Heart right ventricle (tissue), 16 donors: ENCODE data around the gene CAPN5. TPM values are rescaled to one million over a fixed set of nuclear protein-coding genes. Genes with fewer than 3 reads are reported as not detected.

Experiments used
- ATAC-seq, 8 donors: fragments of 200-7000 bp; cut with Tn5 transposase; one replicate each; pipeline ENCODE4 v1.9.1; 2020; ENCODE audit warnings: mild to moderate bottlenecking in 8 of 8, moderate library complexity in 8 of 8, moderate number of reproducible peaks in 1 of 8
- DNase-seq, 2 donors: peaks; one replicate each; pipeline ENCODE4 v3.0.0-alpha.2; 2020
- H3K27ac ChIP-seq, 10 donors: fragments of 200-600 bp; sonication (generic) in 2 of 10; one replicate each; pipeline versions ENCODE4 v1.5.0 to v1.8.0; 2020 to 2022; ENCODE audit warnings: mild to moderate bottlenecking in 3 of 10
- H3K27me3 ChIP-seq, 7 donors: fragments of 200-600 bp; one replicate each; pipeline ENCODE4 v1.8.0; 2021 to 2022; ENCODE audit warnings: mild to moderate bottlenecking in 2 of 7
- H3K36me3 ChIP-seq, 9 donors: fragments of 200-600 bp; sonication (generic) in 1 of 9; one replicate each; pipeline versions ENCODE4 v1.5.0 to v1.8.0; 2020 to 2022; ENCODE audit warnings: mild to moderate bottlenecking in 2 of 9
- H3K4me1 ChIP-seq, 9 donors: fragments of 200-600 bp; sonication (generic) in 1 of 9; one replicate each; pipeline versions ENCODE4 v1.5.0 to v1.8.0; 2020 to 2022; ENCODE audit warnings: mild to moderate bottlenecking in 4 of 9
- H3K4me3 ChIP-seq, 10 donors: fragments of 200-600 bp; sonication (generic) in 2 of 10; one replicate each; pipeline versions ENCODE4 v1.5.0 to v1.8.0; 2020 to 2022; ENCODE audit warnings: mild to moderate bottlenecking in 7 of 10, moderate library complexity in 2 of 10
- H3K9me3 ChIP-seq, 11 donors: fragments of 200-600 bp in 10 of 11; sonication (generic) in 2 of 11; one replicate each; pipeline versions ENCODE4 v1.5.0 to v1.8.0; 2013 to 2022; ENCODE audit warnings: mild to moderate bottlenecking in 2 of 11, control low read depth in 1 of 11, moderate library complexity in 1 of 11
- WGBS, 2 donors: extraction: QIAGEN DNeasy Blood & Tissue Kit; methylation state at CpG; one replicate each; pipeline ENCODE4 v1.1.7; 2013; ENCODE audit warnings: inconsistent platforms in 1 of 2; 5-methylcytosine and 5-hydroxymethylcytosine counted together
- intact Hi-C, 10 donors: fragments of 100-400 bp; cut with DNase I; formaldehyde crosslinking; loops; one replicate each; pipeline versions ENCODE4 v1.11.1 to v1.14.2; 2022
- polyA plus RNA-seq, 2 donors: library from polyadenylated mRNA; stranded (reverse); fragments of 200-250 nt; gene quantifications; one replicate each; pipeline ENCODE4 v1.2.3, GENCODE V29; 2013
- total RNA-seq, 10 donors: library from RNA; stranded (reverse); fragmentation: NEBNext Ultra II Directional in 3 of 10; extraction: Animal tissue kit (Norgen Biotek cat#: 25700) in 3 of 10; gene quantifications; one replicate each; pipeline versions ENCODE4 v1.2.1 to v1.2.4, GENCODE V29; 2021 to 2023
- TF ChIP-seq, protein P1 (sequence below), 9 donors: fragments of 200-600 bp; sonication (generic) in 2 of 9; IDR thresholded peaks; one replicate each; pipeline versions ENCODE4 v1.5.0 to v1.8.0; 2021 to 2022; ENCODE audit warnings: antibody characterized with exemption in 9 of 9, mild to moderate bottlenecking in 5 of 9, moderate library complexity in 1 of 9
- donor health status: Arrhythmogenic right ventricular cardiomyopathy.
- donor health status: ischemic (EF 13 %, LVEDD 7.1; RV severe dilation, severe dysfunction).
- donor health status: healthy with polysubstance abuse.
- donor health status: DM: no; HTN: yes; CAD: no.
- donor health status: DM: no; HTN: no; CAD: no.
- donor health status: ischemic (EF 25% LVEDD 6.9; RV normal size, moderate dysfunction).
- donor health status: ischemic (EF 25% LVEDD 5.7; RV mildly dilated, moderate dysfunction).
- donor health status: healthy.
- donor health status: DM: yes; HTN: yes; CAD: no.
- donor health status: Ischemic cardiomyopathy.
- donor health status: ischemic (EF 35%, LVEDD 5.7; RV mildly dilated, moderate dysfunction).
- donor health status: nonischemic (EF 11% LVEDD 7.7; RV severe dilation, severe dysfunction).
- donor health status: DM: yes; HTN: yes; CAD: no.
- donor health status: PGD.
- donor health status: ischemic (EF 29% LVEDD 5.4; RV normal size, mild dysfunction).
- donor health status: nonischemic (EF 23%, LVEDD 6.1; RV moderate dilation, normal function).

The CAPN5 gene
- total and polyA plus RNA-seq, 12 donors: 1.8 to 3.6 (median 2.6) TPM

DNA sequence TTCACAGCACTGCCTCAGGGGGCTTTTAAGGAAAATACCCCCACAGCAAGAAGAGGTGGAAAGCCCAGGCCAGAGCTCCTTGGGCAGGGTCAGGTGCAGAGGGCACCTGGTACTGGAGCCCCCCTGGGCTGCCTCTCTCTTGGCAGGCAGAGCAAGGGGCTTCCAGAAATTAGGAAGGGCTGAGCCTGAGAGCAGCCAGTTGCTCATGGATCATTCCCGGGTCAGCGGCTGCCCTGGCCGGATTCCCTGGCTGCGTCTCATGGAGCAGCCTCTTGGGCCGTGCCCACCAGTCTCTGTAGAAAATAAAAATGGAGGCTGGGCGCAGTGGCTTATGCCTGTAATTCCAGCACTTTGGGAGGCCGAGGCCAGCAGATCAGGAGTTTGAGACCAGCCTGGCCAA, 25.6 kb downstream of the CAPN5 start:
- Histone ChIP-seq H3K27me3 (no peaks in the 10 kb centered on the region), H3K36me3 (peaks cover 0 to 4% (median 0%) of the 10 kb centered on the region in 9 donors), H3K27ac (no peak overlapping the region), H3K4me1 (no peaks in the 10 kb centered on the region), H3K9me3 (no peaks in the 10 kb centered on the region), H3K4me3 (no peak overlapping the region)
- intact Hi-C loops: loop anchor here in 5 of 10 donors (5.0 to 10.0 kb wide), 5 partner anchors 45 to 288 kb away; no protein-coding TSS in a partner anchor
- DNase-seq (no peak), ATAC-seq (no peak)
- TF ChIP-seq, protein P1, sequence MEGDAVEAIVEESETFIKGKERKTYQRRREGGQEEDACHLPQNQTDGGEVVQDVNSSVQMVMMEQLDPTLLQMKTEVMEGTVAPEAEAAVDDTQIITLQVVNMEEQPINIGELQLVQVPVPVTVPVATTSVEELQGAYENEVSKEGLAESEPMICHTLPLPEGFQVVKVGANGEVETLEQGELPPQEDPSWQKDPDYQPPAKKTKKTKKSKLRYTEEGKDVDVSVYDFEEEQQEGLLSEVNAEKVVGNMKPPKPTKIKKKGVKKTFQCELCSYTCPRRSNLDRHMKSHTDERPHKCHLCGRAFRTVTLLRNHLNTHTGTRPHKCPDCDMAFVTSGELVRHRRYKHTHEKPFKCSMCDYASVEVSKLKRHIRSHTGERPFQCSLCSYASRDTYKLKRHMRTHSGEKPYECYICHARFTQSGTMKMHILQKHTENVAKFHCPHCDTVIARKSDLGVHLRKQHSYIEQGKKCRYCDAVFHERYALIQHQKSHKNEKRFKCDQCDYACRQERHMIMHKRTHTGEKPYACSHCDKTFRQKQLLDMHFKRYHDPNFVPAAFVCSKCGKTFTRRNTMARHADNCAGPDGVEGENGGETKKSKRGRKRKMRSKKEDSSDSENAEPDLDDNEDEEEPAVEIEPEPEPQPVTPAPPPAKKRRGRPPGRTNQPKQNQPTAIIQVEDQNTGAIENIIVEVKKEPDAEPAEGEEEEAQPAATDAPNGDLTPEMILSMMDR (IDR thresholded peaks at IDR 0.05): no peak
- WGBS, 2 donors: 72 to 74% methylated on average over 7 of the region's 7 CpGs

DNA sequence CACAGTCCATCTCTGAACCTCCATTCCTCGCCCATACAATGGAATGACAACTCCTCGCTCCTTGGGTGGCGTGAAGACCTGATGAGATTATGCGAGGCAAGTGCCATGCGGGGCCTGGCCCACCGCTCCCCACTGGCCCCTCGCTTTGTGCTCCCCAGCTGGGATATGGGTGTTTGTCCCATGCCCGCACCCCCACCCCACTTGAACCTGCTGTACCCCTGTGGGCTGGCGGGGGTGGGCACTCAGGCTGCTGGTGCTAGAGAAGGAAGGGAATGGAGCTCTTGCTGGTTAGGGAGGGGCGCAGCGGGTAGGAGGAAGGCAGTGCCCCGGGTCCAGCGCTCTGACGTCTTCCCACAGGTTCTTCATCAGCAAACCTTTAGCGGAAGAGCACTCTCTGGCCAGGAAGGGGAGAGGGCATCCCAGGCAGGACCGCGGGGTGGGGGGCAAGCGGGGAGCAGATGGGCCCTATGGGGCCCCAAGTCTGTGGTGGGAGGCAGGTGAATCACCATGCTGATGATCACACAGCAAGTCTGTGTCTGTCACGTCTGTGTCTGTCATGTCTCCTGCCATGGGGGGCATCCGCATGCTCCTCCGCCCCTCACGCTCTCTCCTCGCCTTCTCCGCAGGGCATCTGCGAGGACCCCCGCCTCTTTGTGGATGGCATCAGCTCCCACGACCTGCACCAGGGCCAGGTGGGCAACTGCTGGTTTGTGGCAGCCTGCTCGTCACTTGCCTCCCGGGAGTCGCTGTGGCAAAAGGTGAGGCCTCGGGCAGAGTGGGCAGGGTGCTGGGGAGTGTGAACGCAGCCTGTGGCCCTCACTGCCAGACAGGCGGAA, 26.5 kb downstream of the CAPN5 start:
- intact Hi-C loops: loop anchor here in 5 of 10 donors (5.0 to 10.0 kb wide), 5 partner anchors 46 to 288 kb away; no protein-coding TSS in a partner anchor
- no peak for DNase-seq
- Histone ChIP-seq H3K27me3 (no peaks in the 10 kb centered on the region), H3K9me3 (no peaks in the 10 kb centered on the region), H3K27ac (no peak overlapping the region), H3K4me3 (no peak overlapping the region), H3K36me3 (peaks cover 0 to 4% (median 0%) of the 10 kb centered on the region in 9 donors), H3K4me1 (no peaks in the 10 kb centered on the region)
- 90 to 93% methylated on average over 33 of the region's 33 CpGs for WGBS, 2 donors
- no peak for ATAC-seq
- TF ChIP-seq, protein P1 (IDR thresholded peaks at IDR 0.05): no peak

DNA sequence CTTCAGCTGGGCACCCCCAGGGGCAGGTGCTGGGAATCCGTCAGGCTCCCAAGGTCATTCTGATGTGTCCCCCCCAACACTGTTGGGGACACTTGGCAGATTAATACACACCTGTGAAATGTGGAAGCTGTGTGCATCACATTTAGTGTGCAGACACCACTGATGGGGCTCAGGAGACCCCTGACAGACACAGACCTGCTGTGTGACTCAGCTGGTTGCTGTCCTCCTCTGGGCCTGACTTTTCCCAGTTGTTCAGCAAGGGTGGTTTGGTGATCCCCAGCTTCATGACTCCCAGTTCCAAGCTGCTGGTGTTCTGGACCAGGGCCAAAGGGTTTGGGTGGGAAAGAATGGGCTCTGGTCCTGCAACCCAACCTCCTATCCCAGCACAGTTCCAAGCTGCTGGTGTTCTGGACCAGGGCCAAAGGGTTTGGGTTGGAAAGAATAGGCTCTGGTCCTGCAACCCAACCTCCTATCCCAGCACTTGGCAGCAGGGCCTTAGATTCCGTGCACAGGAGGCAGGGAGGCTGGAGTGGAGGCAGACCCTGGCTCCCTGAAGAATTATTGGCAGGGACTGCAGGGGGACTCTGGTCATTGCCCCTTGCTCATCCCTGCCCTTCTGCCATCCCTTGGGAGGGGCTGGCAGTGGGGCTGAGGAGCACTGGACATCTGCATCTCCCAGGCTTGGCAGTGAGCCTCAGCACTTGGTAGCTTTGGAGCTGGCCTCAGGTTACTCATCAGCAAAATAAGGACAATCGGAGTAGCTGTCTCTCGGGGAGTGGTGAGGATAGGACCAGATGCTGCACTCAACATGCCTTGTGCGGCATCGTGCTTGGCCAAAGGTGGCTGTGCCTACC, 27.4 kb downstream of the CAPN5 start:
- Histone ChIP-seq H3K36me3 (peaks cover 0 to 4% (median 0%) of the 10 kb centered on the region in 9 donors), H3K9me3 (no peaks in the 10 kb centered on the region), H3K4me1 (no peaks in the 10 kb centered on the region), H3K27ac (no peak overlapping the region), H3K4me3 (no peak overlapping the region), H3K27me3 (no peaks in the 10 kb centered on the region)
- TF ChIP-seq, protein P1 (IDR thresholded peaks at IDR 0.05): no peak
- intact Hi-C loops: loop anchor here in 5 of 10 donors (5.0 to 10.0 kb wide), 5 partner anchors 47 to 289 kb away; no protein-coding TSS in a partner anchor
- DNase-seq: no peak
- no peak for ATAC-seq
- WGBS, 2 donors: 90 to 97% methylated on average over 6 of the region's 6 CpGs

DNA sequence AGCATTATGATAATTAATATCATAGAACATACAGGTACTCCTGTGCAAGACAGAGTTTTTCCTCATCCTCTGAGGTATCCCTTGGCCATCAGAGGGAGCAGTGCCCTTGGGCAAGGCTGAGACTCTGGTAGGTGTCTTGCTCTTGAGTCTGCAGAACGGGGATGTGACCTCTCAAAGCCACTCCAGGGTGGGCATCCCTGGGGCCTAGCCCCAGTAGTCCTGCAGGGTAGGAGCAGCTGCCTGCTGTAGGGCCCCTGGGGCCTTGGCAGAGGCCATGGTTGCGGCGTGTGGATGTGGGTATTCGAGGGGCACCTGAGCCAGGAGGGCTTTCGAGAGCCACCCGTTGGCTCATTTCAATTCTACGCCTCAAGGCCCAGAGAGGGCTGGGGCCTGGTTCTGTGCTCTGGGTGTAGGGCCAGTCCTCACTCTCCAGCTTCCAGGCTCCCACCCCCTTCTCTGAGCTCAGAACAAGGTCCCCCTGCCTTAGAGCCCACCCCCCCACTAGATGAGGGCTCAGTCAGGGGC, 28.1 kb downstream of the CAPN5 start:
- Histone ChIP-seq H3K27ac (no peak overlapping the region), H3K4me3 (no peak overlapping the region), H3K4me1 (no peaks in the 10 kb centered on the region), H3K9me3 (no peaks in the 10 kb centered on the region), H3K36me3 (peaks cover 0 to 4% (median 0%) of the 10 kb centered on the region in 9 donors), H3K27me3 (no peaks in the 10 kb centered on the region)
- intact Hi-C loops: loop anchor here in 5 of 10 donors (5.0 to 10.0 kb wide), 5 partner anchors 48 to 290 kb away; no protein-coding TSS in a partner anchor
- DNase-seq: no peak
- no peak for ATAC-seq
- WGBS, 2 donors: 94 to 97% methylated on average over 7 of the region's 7 CpGs
- TF ChIP-seq, protein P1 (IDR thresholded peaks at IDR 0.05): no peak
